HG02970 (cell line): ENCODE measurements around the gene SORCS1.

Experiments
- ATAC-seq: cut with Tn5 transposase; IDR thresholded peaks from one replicate; pipeline ENCODE4 v1.9.1; 2021; ENCODE audit warnings: mild to moderate bottlenecking, moderate library complexity, moderate number of reproducible peaks; ENCODE audit not compliant: unreplicated experiment, low FRiP score

The SORCS1 gene

GRCh38 chr10:107118866-107119265, 45.6 kb downstream of the SORCS1 start:
- ATAC-seq: no peak

- ATAC-seq: no peak
Measured at GRCh38 chr10:107104026-107104652, 60.4 kb downstream of the SORCS1 start.

GRCh38 chr10:107103174-107104025, 61.1 kb downstream of the SORCS1 start:
- no peak for ATAC-seq

GRCh38 chr10:107098326-107098725, 66.2 kb downstream of the SORCS1 start:
- no peak for ATAC-seq

GRCh38 chr10:107094824-107095522, 69.5 kb downstream of the SORCS1 start:
- no peak for ATAC-seq

GRCh38 chr10:107092321-107092720, 72.2 kb downstream of the SORCS1 start:
- no peak for ATAC-seq

- no peak for ATAC-seq
Measured at GRCh38 chr10:107091126-107091525, 73.4 kb downstream of the SORCS1 start.

- ATAC-seq: no peak
Measured at GRCh38 chr10:107085665-107086525, 78.6 kb downstream of the SORCS1 start.

- ATAC-seq: no peak
Measured at GRCh38 chr10:107083388-107084009, 81.0 kb downstream of the SORCS1 start.

GRCh38 chr10:107081644-107082043, 82.9 kb downstream of the SORCS1 start:
- ATAC-seq: no peak

GRCh38 chr10:107075117-107075516, 89.4 kb downstream of the SORCS1 start:
- ATAC-seq: no peak

GRCh38 chr10:107072786-107073185, 91.7 kb downstream of the SORCS1 start:
- ATAC-seq: no peak

- ATAC-seq: no peak
Measured at GRCh38 chr10:107072028-107072427, 92.5 kb downstream of the SORCS1 start.

GRCh38 chr10:107071301-107071700, 93.2 kb downstream of the SORCS1 start:
- no peak for ATAC-seq

- ATAC-seq: no peak
Measured at GRCh38 chr10:107067843-107068242, 96.7 kb downstream of the SORCS1 start.

- no peak for ATAC-seq
Measured at GRCh38 chr10:107064075-107064474, 100.4 kb downstream of the SORCS1 start.

GRCh38 chr10:107059872-107060271, 104.6 kb downstream of the SORCS1 start:
- ATAC-seq: no peak

GRCh38 chr10:107059068-107059804, 105.3 kb downstream of the SORCS1 start:
- ATAC-seq: no peak

GRCh38 chr10:107058331-107058730, 106.2 kb downstream of the SORCS1 start:
- no peak for ATAC-seq
